OCI-LY7 (cell line): ENCODE measurements around the gene RFK. TPM values are rescaled to one million over a fixed set of nuclear protein-coding genes. Genes with fewer than 3 reads are reported as not detected.

Experiments
- BruUV-seq: library from RNA; stranded (reverse); fragments of 400-500 nt; replicated peaks from 2 replicates; lab custom pipeline; 2021; lab: Mats Ljungman, UMichigan
- CTCF ChIA-PET: fragments of 300-600 bp; sonication (Branson Sonifier 250); formaldehyde crosslinking; loops from one replicate; lab custom pipeline; 2022; ENCODE audit warnings: antibody characterized with exemption; ENCODE audit not compliant: unreplicated experiment; lab: Charles Lee
- POLR2A ChIA-PET: fragments of 300-600 bp; sonication (Branson Sonifier 250); formaldehyde crosslinking; loops from one replicate; lab custom pipeline; 2022; ENCODE audit warnings: antibody characterized with exemption; lab: Charles Lee
- DNase-seq: peaks from one replicate; pipeline ENCODE4 v3.0.0-alpha.2; 2015; ENCODE audit warnings: low spot score
- H2AFZ ChIP-seq: fragments of 200-600 bp; sonication (generic), shearing (Covaris generic); 2 replicates; pipeline ENCODE4 v1.6.1; 2014; ENCODE audit warnings: mild to moderate bottlenecking, antibody characterized with exemption, low read length, moderate library complexity
- H3K27ac ChIP-seq: fragments of 200-600 bp; sonication (generic); 2 replicates; pipeline ENCODE4 v1.5.1; 2014; ENCODE audit warnings: mixed run types, low read depth, mild to moderate bottlenecking, moderate library complexity, low read length, inconsistent platforms; ENCODE audit not compliant: poor library complexity, severe bottlenecking
- H3K36me3 ChIP-seq: fragments of 200-600 bp; sonication (generic); 2 replicates; pipeline ENCODE4 v1.6.1; 2014; ENCODE audit warnings: mild to moderate bottlenecking, antibody characterized with exemption, low read length, moderate library complexity, mixed read lengths; ENCODE audit not compliant: insufficient read depth
- H3K4me1 ChIP-seq: fragments of 200-600 bp; sonication (generic); 2 replicates; pipeline ENCODE4 v1.5.1; 2014; ENCODE audit warnings: mild to moderate bottlenecking, low read length; ENCODE audit not compliant: insufficient read depth, poor library complexity, severe bottlenecking
- H3K4me2 ChIP-seq: fragments of 200-600 bp; sonication (generic); 2 replicates; pipeline ENCODE4 v1.6.1; 2014; ENCODE audit warnings: mild to moderate bottlenecking, low read length
- H3K4me3 ChIP-seq: fragments of 200-600 bp; sonication (generic); 2 replicates; pipeline ENCODE4 v1.5.1; 2014; ENCODE audit warnings: mild to moderate bottlenecking, low read depth, low read length; ENCODE audit not compliant: poor library complexity, severe bottlenecking
- H3K79me2 ChIP-seq: fragments of 200-600 bp; sonication (generic); 2 replicates; pipeline ENCODE4 v1.6.1; 2016; ENCODE audit warnings: low read depth, mild to moderate bottlenecking, low read length, moderate library complexity, mixed read lengths; ENCODE audit not compliant: insufficient read depth
- H3K9me2 ChIP-seq: fragments of 200-600 bp; sonication (generic); 2 replicates; pipeline ENCODE4 v1.6.1; 2016; ENCODE audit warnings: mild to moderate bottlenecking, low read length, mixed read lengths; ENCODE audit not compliant: insufficient read depth
- H3K9me3 ChIP-seq: fragments of 200-600 bp; sonication (generic); 2 replicates; pipeline ENCODE4 v1.6.1; 2014; ENCODE audit warnings: mild to moderate bottlenecking, mixed run types, low read length, mixed read lengths
- H4K20me1 ChIP-seq: fragments of 200-600 bp; sonication (generic); 2 replicates; pipeline ENCODE4 v1.6.1; 2014; ENCODE audit warnings: mild to moderate bottlenecking, antibody characterized with exemption, low read length, moderate library complexity, mixed read lengths; ENCODE audit not compliant: insufficient read depth
- EZH2phosphoT487 ChIP-seq: fragments of 200-600 bp; sonication (generic); IDR thresholded peaks from 2 replicates; pipeline ENCODE4 v1.6.1; 2018; ENCODE audit warnings: low read depth, borderline replicate concordance, mild to moderate bottlenecking, mixed run types, antibody characterized with exemption, low read length, moderate library complexity, mixed read lengths
- intact Hi-C: fragments of 100-400 bp; cut with micrococcal nuclease; formaldehyde crosslinking; loops from one replicate; pipeline ENCODE4 v1.10.0; 2022; ENCODE audit not compliant: unreplicated experiment
- total RNA-seq, 2 experiments: library from RNA; depleted of rRNA in 1 of 2; stranded (reverse); fragments of >200 nt in 1 of 2; shearing (Covaris generic) in 1 of 2; gene quantifications; 2 replicates each; pipeline ENCODE4 v1.2.3, GENCODE V29; 2014 to 2022
- TF ChIP-seq, protein P1 (sequence below): fragments of 200-600 bp; sonication (generic); conservative IDR thresholded peaks from 2 replicates; pipeline ENCODE4 v1.5.1; 2014; ENCODE audit warnings: mild to moderate bottlenecking, antibody characterized with exemption, low read length, moderate library complexity, mixed read lengths

The RFK gene
- total RNA-seq, 2 experiments from 2014 or later: 28.7 to 37.8 TPM

DNA sequence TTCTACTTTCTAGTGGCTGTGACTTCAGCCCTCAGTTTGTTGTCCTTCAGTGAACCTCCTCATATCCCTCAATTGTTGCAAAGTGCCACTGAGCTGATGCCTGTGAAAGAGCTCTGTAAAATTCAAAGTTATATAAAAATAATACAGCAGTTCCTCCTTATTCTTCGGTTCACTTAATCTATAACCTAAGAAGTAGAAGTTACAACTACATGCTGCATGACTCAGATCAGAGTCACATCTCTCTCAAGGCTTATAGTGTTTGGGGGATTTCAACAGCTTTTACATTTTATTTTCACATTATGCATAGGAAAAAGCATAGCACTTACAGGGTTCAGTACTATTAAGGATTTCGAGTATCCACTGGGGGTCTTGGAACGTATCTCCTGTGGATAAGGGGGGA is 39.6 kb upstream of the RFK start:
- H3K9me3 ChIP-seq: no peaks in the 10 kb centered on the region
- H3K27ac ChIP-seq: no peak overlapping the region
- BruUV-seq: no TSS peak
- no peak for DNase-seq
- CTCF ChIA-PET: no interaction called here
- no peak for TF ChIP-seq EZH2phosphoT487
- TF ChIP-seq, protein P1, sequence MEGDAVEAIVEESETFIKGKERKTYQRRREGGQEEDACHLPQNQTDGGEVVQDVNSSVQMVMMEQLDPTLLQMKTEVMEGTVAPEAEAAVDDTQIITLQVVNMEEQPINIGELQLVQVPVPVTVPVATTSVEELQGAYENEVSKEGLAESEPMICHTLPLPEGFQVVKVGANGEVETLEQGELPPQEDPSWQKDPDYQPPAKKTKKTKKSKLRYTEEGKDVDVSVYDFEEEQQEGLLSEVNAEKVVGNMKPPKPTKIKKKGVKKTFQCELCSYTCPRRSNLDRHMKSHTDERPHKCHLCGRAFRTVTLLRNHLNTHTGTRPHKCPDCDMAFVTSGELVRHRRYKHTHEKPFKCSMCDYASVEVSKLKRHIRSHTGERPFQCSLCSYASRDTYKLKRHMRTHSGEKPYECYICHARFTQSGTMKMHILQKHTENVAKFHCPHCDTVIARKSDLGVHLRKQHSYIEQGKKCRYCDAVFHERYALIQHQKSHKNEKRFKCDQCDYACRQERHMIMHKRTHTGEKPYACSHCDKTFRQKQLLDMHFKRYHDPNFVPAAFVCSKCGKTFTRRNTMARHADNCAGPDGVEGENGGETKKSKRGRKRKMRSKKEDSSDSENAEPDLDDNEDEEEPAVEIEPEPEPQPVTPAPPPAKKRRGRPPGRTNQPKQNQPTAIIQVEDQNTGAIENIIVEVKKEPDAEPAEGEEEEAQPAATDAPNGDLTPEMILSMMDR: no peak
- intact Hi-C loops: no loop called here
- no peak overlapping the region for H3K4me2 ChIP-seq
- H3K36me3 ChIP-seq: no peaks in the 10 kb centered on the region
- no peaks in the 10 kb centered on the region for H3K4me1 ChIP-seq
- no peaks in the 10 kb centered on the region for H3K79me2 ChIP-seq
- no peaks in the 10 kb centered on the region for H4K20me1 ChIP-seq
- H3K9me2 ChIP-seq: no peaks in the 10 kb centered on the region
- POLR2A ChIA-PET: no interaction called here
- no peak overlapping the region for H3K4me3 ChIP-seq
- no peak overlapping the region for H2AFZ ChIP-seq

DNA sequence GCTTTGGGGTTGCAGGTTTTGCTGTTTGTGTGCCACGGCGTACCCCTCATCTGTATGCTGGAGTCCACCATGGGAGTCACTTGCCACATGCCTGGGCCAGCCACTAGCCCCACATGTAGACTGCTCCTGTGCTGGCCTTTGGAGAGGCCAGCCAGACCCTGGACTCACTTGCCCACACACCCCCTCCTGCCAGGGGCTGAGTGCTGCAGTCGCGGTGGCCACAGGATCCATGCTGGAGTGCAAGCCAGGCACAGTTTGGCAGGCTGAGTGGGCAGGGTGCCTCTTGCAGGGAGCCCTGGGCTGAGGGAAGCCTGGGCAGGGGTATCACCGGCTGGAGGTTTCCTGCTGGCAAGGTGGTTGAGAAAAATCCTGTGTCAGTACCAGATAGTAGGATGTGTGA is 39.2 kb upstream of the RFK start:
- BruUV-seq: no TSS peak
- CTCF ChIA-PET: no interaction called here
- Histone ChIP-seq H3K4me1 (no peaks in the 10 kb centered on the region), H3K9me2 (no peaks in the 10 kb centered on the region), H4K20me1 (no peaks in the 10 kb centered on the region), H3K36me3 (no peaks in the 10 kb centered on the region), H3K4me3 (no peak overlapping the region), H3K9me3 (no peaks in the 10 kb centered on the region), H2AFZ (no peak overlapping the region), H3K27ac (no peak overlapping the region), H3K4me2 (no peak overlapping the region), H3K79me2 (no peaks in the 10 kb centered on the region)
- intact Hi-C loops: no loop called here
- no peak for TF ChIP-seq EZH2phosphoT487
- TF ChIP-seq, protein P1: no peak
- POLR2A ChIA-PET: no interaction called here
- no peak for DNase-seq

DNA sequence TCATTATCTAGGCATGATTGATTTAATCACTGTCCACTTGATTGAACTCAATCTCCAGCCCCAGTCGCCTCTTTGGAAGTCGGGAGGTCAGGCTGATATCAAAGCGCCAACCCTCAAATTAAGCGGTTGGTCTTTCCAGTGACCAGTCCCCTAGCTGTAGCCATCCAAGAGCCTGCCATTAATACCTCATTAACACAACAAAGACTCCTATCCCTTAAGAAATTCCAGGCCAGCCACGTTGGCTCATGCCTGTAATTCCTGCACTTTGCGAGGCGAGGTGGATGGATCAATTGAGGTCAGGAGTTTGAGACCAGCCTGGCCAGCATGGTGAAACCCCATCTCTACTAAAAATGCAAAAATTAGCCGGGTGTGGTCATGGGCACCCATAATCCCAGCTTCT is 37.4 kb upstream of the RFK start:
- H3K4me3 ChIP-seq: no peak overlapping the region
- H4K20me1 ChIP-seq: no peaks in the 10 kb centered on the region
- ChIA-PET CTCF (no interaction called here), POLR2A (no interaction called here)
- H3K79me2 ChIP-seq: no peaks in the 10 kb centered on the region
- no TSS peak for BruUV-seq
- H3K9me3 ChIP-seq: no peaks in the 10 kb centered on the region
- no peak for DNase-seq
- no peak for TF ChIP-seq EZH2phosphoT487
- TF ChIP-seq, protein P1: no peak
- no peak overlapping the region for H2AFZ ChIP-seq
- H3K27ac ChIP-seq: no peak overlapping the region
- no peak overlapping the region for H3K4me2 ChIP-seq
- no peaks in the 10 kb centered on the region for H3K4me1 ChIP-seq
- no peaks in the 10 kb centered on the region for H3K9me2 ChIP-seq
- H3K36me3 ChIP-seq: no peaks in the 10 kb centered on the region
- intact Hi-C loops: no loop called here
